Lower lobe of right lung (tissue), 2 donors: Measurements from ENCODE around the gene CFAP69. TPM values are rescaled to one million over a fixed set of nuclear protein-coding genes. Genes with fewer than 3 reads are reported as not detected.

ENCODE experiments used
- ATAC-seq, 2 donors: fragments of 200-7000 bp; cut with Tn5 transposase; one replicate each; pipeline ENCODE4 v1.9.1; 2020 to 2022; ENCODE audit warnings: mild to moderate bottlenecking in 2 of 2, moderate library complexity in 2 of 2
- DNase-seq: peaks from one replicate; pipeline ENCODE4 v3.0.0-alpha.2; 2020
- H3K27ac ChIP-seq: fragments of 200-600 bp; one replicate; pipeline ENCODE4 v1.8.0; 2022
- H3K27me3 ChIP-seq: fragments of 200-600 bp; one replicate; pipeline ENCODE4 v1.8.0; 2022; ENCODE audit warnings: low read depth
- H3K36me3 ChIP-seq: fragments of 200-600 bp; one replicate; pipeline ENCODE4 v1.8.0; 2022; ENCODE audit warnings: mild to moderate bottlenecking
- H3K4me1 ChIP-seq: fragments of 200-600 bp; one replicate; pipeline ENCODE4 v1.8.0; 2022
- H3K4me3 ChIP-seq: fragments of 200-600 bp; one replicate; pipeline ENCODE4 v1.8.0; 2022; ENCODE audit warnings: mild to moderate bottlenecking
- H3K9me3 ChIP-seq: fragments of 200-600 bp; one replicate; pipeline ENCODE4 v1.8.0; 2022
- intact Hi-C: fragments of 100-400 bp; cut with DNase I; formaldehyde crosslinking; loops from one replicate; pipeline ENCODE4 v1.11.0; 2022
- total RNA-seq: library from RNA; stranded (reverse); fragmentation: NEBNext Ultra II Directional; extraction: Animal tissue kit (Norgen Biotek cat#: 25700); gene quantifications from one replicate; pipeline ENCODE4 v1.2.1, GENCODE V29; 2021
- TF ChIP-seq, protein P1 (sequence below): fragments of 200-600 bp; IDR thresholded peaks from one replicate; pipeline ENCODE4 v1.8.0; 2022; ENCODE audit warnings: antibody characterized with exemption, mild to moderate bottlenecking
- donor health status: DM: no; HTN: yes; CAD: no; lungs with severe emphysema.

CFAP69 gene
- total RNA-seq, 1 donor from 2014 or later = 8.4 TPM

GRCh38 chr7:90216771-90217170 lies 28.2 kb upstream of the CFAP69 start:
- DNase-seq = no peak
- TF ChIP-seq, protein P1, sequence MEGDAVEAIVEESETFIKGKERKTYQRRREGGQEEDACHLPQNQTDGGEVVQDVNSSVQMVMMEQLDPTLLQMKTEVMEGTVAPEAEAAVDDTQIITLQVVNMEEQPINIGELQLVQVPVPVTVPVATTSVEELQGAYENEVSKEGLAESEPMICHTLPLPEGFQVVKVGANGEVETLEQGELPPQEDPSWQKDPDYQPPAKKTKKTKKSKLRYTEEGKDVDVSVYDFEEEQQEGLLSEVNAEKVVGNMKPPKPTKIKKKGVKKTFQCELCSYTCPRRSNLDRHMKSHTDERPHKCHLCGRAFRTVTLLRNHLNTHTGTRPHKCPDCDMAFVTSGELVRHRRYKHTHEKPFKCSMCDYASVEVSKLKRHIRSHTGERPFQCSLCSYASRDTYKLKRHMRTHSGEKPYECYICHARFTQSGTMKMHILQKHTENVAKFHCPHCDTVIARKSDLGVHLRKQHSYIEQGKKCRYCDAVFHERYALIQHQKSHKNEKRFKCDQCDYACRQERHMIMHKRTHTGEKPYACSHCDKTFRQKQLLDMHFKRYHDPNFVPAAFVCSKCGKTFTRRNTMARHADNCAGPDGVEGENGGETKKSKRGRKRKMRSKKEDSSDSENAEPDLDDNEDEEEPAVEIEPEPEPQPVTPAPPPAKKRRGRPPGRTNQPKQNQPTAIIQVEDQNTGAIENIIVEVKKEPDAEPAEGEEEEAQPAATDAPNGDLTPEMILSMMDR = no peak
- H3K36me3 ChIP-seq = no peaks in the 10 kb centered on the region
- peak in 1 of 2 donors; percentile 54 for ATAC-seq
- no peak overlapping the region for H3K4me3 ChIP-seq
- no peaks in the 10 kb centered on the region for H3K9me3 ChIP-seq
- intact Hi-C loops = no loop called here
- no peaks in the 10 kb centered on the region for H3K4me1 ChIP-seq
- no peak overlapping the region for H3K27ac ChIP-seq
- peaks cover 3% of the 10 kb centered on the region for H3K27me3 ChIP-seq

DNA sequence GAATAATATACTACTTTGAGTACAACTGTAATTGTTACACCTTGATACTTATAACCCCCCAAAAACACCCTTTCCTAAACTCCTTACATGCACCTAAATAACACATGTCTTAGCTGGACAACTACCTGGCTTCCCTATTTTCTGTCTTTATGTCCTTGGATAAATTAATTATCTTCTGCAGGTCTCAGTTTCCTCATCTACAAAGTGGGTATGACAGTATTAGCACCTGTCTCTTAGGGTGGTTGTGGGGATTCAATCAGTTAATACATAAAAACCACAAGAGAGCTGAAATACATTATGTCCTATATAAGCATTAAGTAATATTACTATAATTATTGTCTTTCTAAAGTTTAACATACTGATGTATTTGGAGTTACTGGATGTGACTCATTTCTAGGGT lies 22.6 kb upstream of the CFAP69 start:
- Histone ChIP-seq H3K9me3 (no peaks in the 10 kb centered on the region), H3K36me3 (no peaks in the 10 kb centered on the region), H3K4me1 (no peaks in the 10 kb centered on the region), H3K27ac (no peak overlapping the region), H3K4me3 (no peak overlapping the region), H3K27me3 (no peaks in the 10 kb centered on the region)
- TF ChIP-seq, protein P1 = no peak
- ATAC-seq (peak in 1 of 2 donors; percentile 11), DNase-seq (no peak)
- intact Hi-C loops = no loop called here

- H3K4me1 ChIP-seq = no peaks in the 10 kb centered on the region
- no peaks in the 10 kb centered on the region for H3K27me3 ChIP-seq
- TF ChIP-seq, protein P1 = no peak
- intact Hi-C loops = no loop called here
- H3K9me3 ChIP-seq = no peaks in the 10 kb centered on the region
- DNase-seq = no peak
- peak; percentile 52 to 67 for ATAC-seq
- no peak overlapping the region for H3K27ac ChIP-seq
- no peaks in the 10 kb centered on the region for H3K36me3 ChIP-seq
- no peak overlapping the region for H3K4me3 ChIP-seq
Measured at GRCh38 chr7:90222811-90223725, 21.9 kb upstream of the CFAP69 start.

DNA sequence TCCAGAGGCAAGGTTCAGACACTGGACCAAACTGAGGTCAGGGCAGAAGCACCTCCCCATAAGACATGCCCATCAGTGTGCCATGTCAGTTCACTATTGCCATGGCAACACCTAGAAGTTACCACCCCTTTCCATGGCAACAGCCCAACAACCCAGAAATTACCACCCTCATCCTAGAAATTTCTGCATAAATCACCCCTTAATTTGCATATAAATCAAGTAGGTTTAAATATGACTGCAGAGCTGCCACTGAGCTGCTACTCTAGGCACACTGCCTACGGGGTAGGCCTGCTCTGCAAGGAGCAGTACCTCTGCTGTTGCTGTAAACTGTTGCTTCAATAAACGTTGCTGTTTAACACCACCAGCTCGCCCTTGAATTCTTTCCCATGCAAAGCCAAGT lies 20.8 kb upstream of the CFAP69 start:
- Histone ChIP-seq H3K4me3 (no peak overlapping the region), H3K4me1 (no peaks in the 10 kb centered on the region), H3K36me3 (no peaks in the 10 kb centered on the region), H3K27ac (no peak overlapping the region), H3K9me3 (no peaks in the 10 kb centered on the region), H3K27me3 (no peaks in the 10 kb centered on the region)
- ATAC-seq = no peak
- intact Hi-C loops = no loop called here
- no peak for DNase-seq
- TF ChIP-seq, protein P1 = no peak

DNA sequence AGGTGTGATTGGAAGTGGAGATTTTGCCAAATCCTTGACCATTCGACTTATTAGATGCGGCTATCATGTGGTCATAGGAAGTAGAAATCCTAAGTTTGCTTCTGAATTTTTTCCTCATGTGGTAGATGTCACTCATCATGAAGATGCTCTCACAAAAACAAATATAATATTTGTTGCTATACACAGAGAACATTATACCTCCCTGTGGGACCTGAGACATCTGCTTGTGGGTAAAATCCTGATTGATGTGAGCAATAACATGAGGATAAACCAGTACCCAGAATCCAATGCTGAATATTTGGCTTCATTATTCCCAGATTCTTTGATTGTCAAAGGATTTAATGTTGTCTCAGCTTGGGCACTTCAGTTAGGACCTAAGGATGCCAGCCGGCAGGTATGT lies 19.8 kb upstream of the CFAP69 start:
- no peaks in the 10 kb centered on the region for H3K4me1 ChIP-seq
- H3K27ac ChIP-seq = no peak overlapping the region
- TF ChIP-seq, protein P1 = no peak
- no peaks in the 10 kb centered on the region for H3K27me3 ChIP-seq
- DNase-seq (no peak), ATAC-seq (no peak)
- no peaks in the 10 kb centered on the region for H3K9me3 ChIP-seq
- no peak overlapping the region for H3K4me3 ChIP-seq
- intact Hi-C loops = no loop called here
- H3K36me3 ChIP-seq = no peaks in the 10 kb centered on the region
